PC-3 (cell line): ENCODE results near the gene ALPK3. TPM values are rescaled to one million over a fixed set of nuclear protein-coding genes. Genes with fewer than 3 reads are reported as not detected.

ENCODE experiments used
- ATAC-seq: fragments of 200-7000 bp; cut with Tn5 transposase; 2 replicates; pipeline ENCODE4 v1.9.1; 2020; ENCODE audit warnings: mild to moderate bottlenecking, moderate library complexity
- BruUV-seq: library from RNA; stranded (reverse); fragments of 400-500 nt; replicated peaks from 2 replicates; lab custom pipeline; 2021; lab: Mats Ljungman, UMichigan
- CTCF ChIA-PET: fragments of 300-600 bp; sonication (Branson Sonifier 250); formaldehyde crosslinking; loops from one replicate; lab custom pipeline; 2022; ENCODE audit warnings: antibody characterized with exemption; lab: Charles Lee
- POLR2A ChIA-PET: fragments of 300-600 bp; sonication (Branson Sonifier 250); formaldehyde crosslinking; loops from one replicate; lab custom pipeline; 2022; ENCODE audit warnings: antibody characterized with exemption; ENCODE audit not compliant: unreplicated experiment; lab: Charles Lee
- DNase-seq: peaks from one replicate; pipeline ENCODE4 v3.0.0-alpha.2; 2015
- H2AFZ ChIP-seq: fragments of 300-600 bp; sonication (generic); 2 replicates; pipeline ENCODE4 v1.6.0; 2016; ENCODE audit warnings: antibody characterized with exemption, low read length
- H3F3A ChIP-seq: fragments of 300-600 bp; sonication (generic); one replicate; pipeline ENCODE4 v1.6.0; 2017; ENCODE audit warnings: antibody characterized with exemption, low read length, control low read depth, mild to moderate bottlenecking; ENCODE audit not compliant: unreplicated experiment
- H3K27ac ChIP-seq: fragments of 300-600 bp; sonication (generic); 2 replicates; pipeline ENCODE4 v1.5.1; 2016; ENCODE audit warnings: mild to moderate bottlenecking, low read length
- H3K27me3 ChIP-seq: fragments of 300-600 bp; sonication (generic); 2 replicates; pipeline ENCODE4 v1.6.1; 2016; ENCODE audit warnings: low read length, mixed read lengths
- H3K36me3 ChIP-seq: fragments of 300-600 bp; sonication (generic); 2 replicates; pipeline ENCODE4 v1.6.1; 2016; ENCODE audit warnings: low read depth, mixed run types, low read length, mixed read lengths
- H3K4me1 ChIP-seq: fragments of 300-600 bp; sonication (generic); 2 replicates; pipeline ENCODE4 v1.5.1; 2016; ENCODE audit warnings: low read length; ENCODE audit not compliant: insufficient read depth
- H3K4me2 ChIP-seq: fragments of 300-600 bp; sonication (generic); 2 replicates; pipeline ENCODE4 v1.6.0; 2016; ENCODE audit warnings: low read length
- H3K4me3 ChIP-seq: fragments of 300-600 bp; sonication (generic); 2 replicates; pipeline ENCODE4 v1.5.1; 2016; ENCODE audit warnings: mild to moderate bottlenecking, low read length, mixed read lengths
- H3K79me2 ChIP-seq: fragments of 300-600 bp; sonication (generic); 2 replicates; pipeline ENCODE4 v1.6.1; 2017; ENCODE audit warnings: low read length, mixed read lengths
- H3K9ac ChIP-seq: fragments of 300-600 bp; sonication (generic); 2 replicates; pipeline ENCODE4 v1.6.0; 2016; ENCODE audit warnings: mild to moderate bottlenecking, low read length
- H3K9me2 ChIP-seq: fragments of 300-600 bp; sonication (generic); replicated peaks from 2 replicates; pipeline ENCODE4 v1.6.1; 2016; ENCODE audit warnings: mixed run types, low read length, mixed read lengths
- H3K9me3 ChIP-seq: fragments of 300-600 bp; sonication (generic); 2 replicates; pipeline ENCODE4 v1.6.1; 2016; ENCODE audit warnings: low read length, mixed read lengths
- H4K20me1 ChIP-seq: fragments of 300-600 bp; sonication (generic); 2 replicates; pipeline ENCODE4 v1.6.1; 2016; ENCODE audit warnings: low read length, mixed read lengths
- CTCF ChIP-seq: fragments of 300-600 bp; sonication (generic); conservative IDR thresholded peaks from 2 replicates; pipeline ENCODE4 v1.5.1; 2017; ENCODE audit warnings: antibody characterized with exemption, low read depth, mild to moderate bottlenecking, low read length
- EZH2 ChIP-seq: fragments of 300-600 bp; sonication (generic); IDR thresholded peaks from one replicate; pipeline ENCODE4 v1.6.1; 2017; ENCODE audit warnings: antibody characterized with exemption, mild to moderate bottlenecking, low read length; ENCODE audit not compliant: unreplicated experiment
- EZH2phosphoT487 ChIP-seq: fragments of 300-600 bp; sonication (generic); IDR thresholded peaks from 2 replicates; pipeline ENCODE4 v1.6.1; 2018; ENCODE audit warnings: mild to moderate bottlenecking, antibody characterized with exemption, low read length, borderline replicate concordance
- intact Hi-C: fragments of 100-400 bp; cut with micrococcal nuclease; formaldehyde crosslinking; loops from 2 replicates; pipeline ENCODE4 v1.9.0; 2023
- total RNA-seq: library from RNA; depleted of rRNA; stranded (reverse); fragments of >200 nt; gene quantifications from 2 replicates; pipeline ENCODE4 v1.2.3, GENCODE V29; 2014

The ALPK3 gene
- total RNA-seq, 1 experiment from 2014 or later = 2.4 TPM

- intact Hi-C loops = no loop called here
Measured at GRCh38 chr15:84839714-84840113, 22.6 kb downstream of the ALPK3 start.

GRCh38 chr15:84840255-84840654 is 23.1 kb downstream of the ALPK3 start:
- CTCF ChIA-PET = no interaction called here
- BruUV-seq = no TSS peak
- TF ChIP-seq EZH2 (no peak), CTCF (no peak), EZH2phosphoT487 (no peak)

More at GRCh38 chr15:84839714-84840113, 22.6 kb downstream of the ALPK3 start:
- no peak overlapping the region for H3K4me2 ChIP-seq
- H4K20me1 ChIP-seq = no peaks in the 10 kb centered on the region
- no peaks in the 10 kb centered on the region for H3K79me2 ChIP-seq
- no peaks in the 10 kb centered on the region for H3K36me3 ChIP-seq
- H3K4me3 ChIP-seq = no peak overlapping the region
- no peaks in the 10 kb centered on the region for H3F3A ChIP-seq
- no peaks in the 10 kb centered on the region for H3K9me3 ChIP-seq
- ChIA-PET POLR2A (no interaction called here), CTCF (no interaction called here)
- TF ChIP-seq CTCF = no peak
- no peak for TF ChIP-seq EZH2phosphoT487
- no peak for TF ChIP-seq EZH2
- H3K27me3 ChIP-seq = no peaks in the 10 kb centered on the region
- H3K4me1 ChIP-seq = peaks cover 12% of the 10 kb centered on the region
- DNase-seq (no peak), ATAC-seq (no peak)
- H2AFZ ChIP-seq = no peak overlapping the region
- no peak overlapping the region for H3K9ac ChIP-seq
- BruUV-seq = no TSS peak
- H3K27ac ChIP-seq = no peak overlapping the region
- no peaks in the 10 kb centered on the region for H3K9me2 ChIP-seq

GRCh38 chr15:84840741-84841429 is 23.7 kb downstream of the ALPK3 start:
- Histone ChIP-seq H3K36me3 (no peaks in the 10 kb centered on the region), H3K4me3 (no peak overlapping the region), H3K27ac (no peak overlapping the region), H3K9ac (no peak overlapping the region), H3K27me3 (no peaks in the 10 kb centered on the region), H3F3A (no peaks in the 10 kb centered on the region), H4K20me1 (no peaks in the 10 kb centered on the region), H3K4me2 (no peak overlapping the region), H3K4me1 (peaks cover 17% of the 10 kb centered on the region), H3K79me2 (no peaks in the 10 kb centered on the region), H3K9me3 (no peaks in the 10 kb centered on the region), H2AFZ (no peak overlapping the region), H3K9me2 (no peaks in the 10 kb centered on the region)
- POLR2A ChIA-PET = no interaction called here
- CTCF ChIA-PET = no interaction called here
- intact Hi-C loops = no loop called here
- no peak for ATAC-seq
- TF ChIP-seq EZH2 = no peak
- TF ChIP-seq EZH2phosphoT487 = no peak
- no peak for TF ChIP-seq CTCF
- no peak for DNase-seq
- BruUV-seq = no TSS peak

More at GRCh38 chr15:84840255-84840654, 23.1 kb downstream of the ALPK3 start:
- peaks cover 15% of the 10 kb centered on the region for H3K4me1 ChIP-seq
- H2AFZ ChIP-seq = no peak overlapping the region
- ATAC-seq = no peak
- H3K9me2 ChIP-seq = no peaks in the 10 kb centered on the region
- H3K4me2 ChIP-seq = no peak overlapping the region
- POLR2A ChIA-PET = no interaction called here
- no peaks in the 10 kb centered on the region for H3K27me3 ChIP-seq
- H3K9me3 ChIP-seq = no peaks in the 10 kb centered on the region
- intact Hi-C loops = no loop called here
- no peaks in the 10 kb centered on the region for H3F3A ChIP-seq
- no peak overlapping the region for H3K9ac ChIP-seq
- DNase-seq = no peak
- H3K79me2 ChIP-seq = no peaks in the 10 kb centered on the region
- H3K4me3 ChIP-seq = no peak overlapping the region
- no peaks in the 10 kb centered on the region for H3K36me3 ChIP-seq
- no peak overlapping the region for H3K27ac ChIP-seq
- no peaks in the 10 kb centered on the region for H4K20me1 ChIP-seq
